ENCODE results near the gene EEF1A1.
"Not testable (repeated sequence)": the region's sequence is repeated elsewhere in the genome, so short reads cannot be mapped to it uniquely, and the experiment has no call there.

Gene EEF1A1

GRCh38 chr6:73520688-73521350 lies at the start of gene EEF1A1:
Gene EEF1A1, minus strand, starts transcription at chr6:73521032. Its CDS starts 1,006 bp downstream, at chr6:73520026.
- in situ Hi-C loops (cut with MboI; ENCODE audit: low sequenced_read_pairs): no loop called here

GRCh38 chr6:73569121-73569520 lies 48.3 kb upstream of the EEF1A1 start:
- in situ Hi-C loops (cut with MboI; ENCODE audit: low sequenced_read_pairs): no loop called here

- in situ Hi-C loops (cut with MboI; ENCODE audit: low sequenced_read_pairs): no loop called here
Observed at GRCh38 chr6:73566954-73567591, 46.2 kb upstream of the EEF1A1 start.

- in situ Hi-C loops (cut with MboI; ENCODE audit: low sequenced_read_pairs): not testable (repeated sequence)
Observed at GRCh38 chr6:73566486-73566871, 45.6 kb upstream of the EEF1A1 start.

GRCh38 chr6:73565767-73566485 lies 45.1 kb upstream of the EEF1A1 start:
- in situ Hi-C loops (cut with MboI; ENCODE audit: low sequenced_read_pairs): no loop called here

GRCh38 chr6:73564578-73565345 lies 43.9 kb upstream of the EEF1A1 start:
- in situ Hi-C loops (cut with MboI; ENCODE audit: low sequenced_read_pairs): no loop called here

- in situ Hi-C loops (cut with MboI; ENCODE audit: low sequenced_read_pairs): no loop called here
Observed at GRCh38 chr6:73562558-73562957, 41.7 kb upstream of the EEF1A1 start.

GRCh38 chr6:73560853-73561407 lies 40.1 kb upstream of the EEF1A1 start:
- in situ Hi-C loops (cut with MboI; ENCODE audit: low sequenced_read_pairs): no loop called here

GRCh38 chr6:73560182-73560732 lies 39.4 kb upstream of the EEF1A1 start:
- in situ Hi-C loops (cut with MboI; ENCODE audit: low sequenced_read_pairs): no loop called here

- in situ Hi-C loops (cut with MboI; ENCODE audit: low sequenced_read_pairs): not testable (repeated sequence)
Observed at GRCh38 chr6:73559399-73559794, 38.6 kb upstream of the EEF1A1 start.

- in situ Hi-C loops (cut with MboI; ENCODE audit: low sequenced_read_pairs): no loop called here
Observed at GRCh38 chr6:73558624-73559398, 38.0 kb upstream of the EEF1A1 start.

GRCh38 chr6:73556836-73557235 lies 36.0 kb upstream of the EEF1A1 start:
- in situ Hi-C loops (cut with MboI; ENCODE audit: low sequenced_read_pairs): no loop called here

- in situ Hi-C loops (cut with MboI; ENCODE audit: low sequenced_read_pairs): not testable (repeated sequence)
Observed at GRCh38 chr6:73555380-73555949, 34.6 kb upstream of the EEF1A1 start.

- in situ Hi-C loops (cut with MboI; ENCODE audit: low sequenced_read_pairs): not testable (repeated sequence)
Observed at GRCh38 chr6:73551115-73551514, 30.3 kb upstream of the EEF1A1 start.

- in situ Hi-C loops (cut with MboI; ENCODE audit: low sequenced_read_pairs): no loop called here
Observed at GRCh38 chr6:73548458-73549446, 27.9 kb upstream of the EEF1A1 start.

- in situ Hi-C loops (cut with MboI; ENCODE audit: low sequenced_read_pairs): no loop called here
Observed at GRCh38 chr6:73547036-73547435, 26.2 kb upstream of the EEF1A1 start.

GRCh38 chr6:73542891-73543290 lies 22.1 kb upstream of the EEF1A1 start:
- in situ Hi-C loops (cut with MboI; ENCODE audit: low sequenced_read_pairs): no loop called here

GRCh38 chr6:73542481-73542880 lies 21.6 kb upstream of the EEF1A1 start:
- in situ Hi-C loops (cut with MboI; ENCODE audit: low sequenced_read_pairs): not testable (repeated sequence)
